Neural cell (in vitro differentiated cells): ENCODE data around the gene CEP70.

Experiments
- EP300 ChIP-seq: fragments of 450-650 bp; conservative IDR thresholded peaks from 2 replicates; pipeline ENCODE4 v1.6.1; 2014; ENCODE audit warnings: antibody characterized with exemption, mild to moderate bottlenecking, moderate library complexity; ENCODE audit not compliant: poor library complexity, severe bottlenecking
- EZH2 ChIP-seq: fragments of 200-600, 300-800 bp; shearing (Covaris generic), sonication (generic); IDR thresholded peaks from 2 replicates; pipeline ENCODE4 v1.6.1; 2014; ENCODE audit warnings: antibody characterized with exemption, low read length, borderline replicate concordance, mild to moderate bottlenecking; ENCODE audit not compliant: insufficient read depth, poor library complexity, severe bottlenecking
- POLR2AphosphoS5 ChIP-seq: IDR thresholded peaks from 2 replicates; pipeline ENCODE4 v1.6.1; 2012
- RAD21 ChIP-seq: fragments of 450-650 bp; conservative IDR thresholded peaks from 2 replicates; pipeline ENCODE4 v1.6.1; 2014; ENCODE audit warnings: antibody characterized with exemption, mild to moderate bottlenecking, moderate library complexity
- REST ChIP-seq: IDR thresholded peaks from 2 replicates; pipeline ENCODE4 v1.6.1; 2012; ENCODE audit warnings: borderline replicate concordance
- SMC3 ChIP-seq: fragments of 450-650 bp; conservative IDR thresholded peaks from 2 replicates; pipeline ENCODE4 v1.6.1; 2014; ENCODE audit warnings: antibody characterized with exemption, mild to moderate bottlenecking, moderate library complexity; ENCODE audit not compliant: poor library complexity
- TAF1 ChIP-seq: IDR thresholded peaks from 2 replicates; pipeline ENCODE4 v1.6.1; 2012; ENCODE audit warnings: low read depth
- TF ChIP-seq, protein P1 (sequence below): fragments of 450-650 bp; IDR thresholded peaks from 2 replicates; pipeline ENCODE4 v1.5.1; 2014; ENCODE audit warnings: antibody characterized with exemption, mild to moderate bottlenecking, moderate library complexity; ENCODE audit not compliant: poor library complexity, severe bottlenecking

DNA sequence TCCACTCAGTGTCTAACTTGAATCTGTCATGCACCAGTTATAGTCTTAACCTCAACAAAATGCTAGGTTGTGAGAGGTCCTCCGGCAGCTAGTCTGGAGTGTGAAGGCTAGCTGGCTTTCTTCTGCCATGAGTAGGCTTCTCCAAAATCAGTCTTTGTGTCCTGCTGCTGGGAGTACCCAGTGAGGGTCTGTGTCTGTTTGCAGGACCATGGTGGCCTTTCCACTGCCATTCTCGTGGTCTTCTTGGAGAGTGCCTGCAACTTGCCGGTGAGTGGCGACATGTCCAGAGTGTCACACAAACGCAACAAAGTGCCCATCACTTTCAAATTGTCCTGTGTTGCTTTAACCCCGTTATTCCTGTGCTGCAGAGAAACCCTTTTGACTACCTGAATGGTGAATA is 125.6 kb downstream of the CEP70 start:
- TF ChIP-seq, protein P1, sequence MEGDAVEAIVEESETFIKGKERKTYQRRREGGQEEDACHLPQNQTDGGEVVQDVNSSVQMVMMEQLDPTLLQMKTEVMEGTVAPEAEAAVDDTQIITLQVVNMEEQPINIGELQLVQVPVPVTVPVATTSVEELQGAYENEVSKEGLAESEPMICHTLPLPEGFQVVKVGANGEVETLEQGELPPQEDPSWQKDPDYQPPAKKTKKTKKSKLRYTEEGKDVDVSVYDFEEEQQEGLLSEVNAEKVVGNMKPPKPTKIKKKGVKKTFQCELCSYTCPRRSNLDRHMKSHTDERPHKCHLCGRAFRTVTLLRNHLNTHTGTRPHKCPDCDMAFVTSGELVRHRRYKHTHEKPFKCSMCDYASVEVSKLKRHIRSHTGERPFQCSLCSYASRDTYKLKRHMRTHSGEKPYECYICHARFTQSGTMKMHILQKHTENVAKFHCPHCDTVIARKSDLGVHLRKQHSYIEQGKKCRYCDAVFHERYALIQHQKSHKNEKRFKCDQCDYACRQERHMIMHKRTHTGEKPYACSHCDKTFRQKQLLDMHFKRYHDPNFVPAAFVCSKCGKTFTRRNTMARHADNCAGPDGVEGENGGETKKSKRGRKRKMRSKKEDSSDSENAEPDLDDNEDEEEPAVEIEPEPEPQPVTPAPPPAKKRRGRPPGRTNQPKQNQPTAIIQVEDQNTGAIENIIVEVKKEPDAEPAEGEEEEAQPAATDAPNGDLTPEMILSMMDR, result no peak
- TF ChIP-seq TAF1, result no peak
- TF ChIP-seq POLR2AphosphoS5, result no peak
- no peak for TF ChIP-seq EP300
- TF ChIP-seq REST, result no peak
- no peak for TF ChIP-seq RAD21
- no peak for TF ChIP-seq EZH2
- no peak for TF ChIP-seq SMC3
